GM12892 (cell line): ENCODE measurements around the gene MEGF9.

Experiments
- DNase-seq: peaks from one replicate; pipeline ENCODE4 v3.0.0; 2011; ENCODE audit not compliant: insufficient read length
- FAIRE-seq: peaks from 2 replicates; lab custom pipeline; 2011; peaks lifted over from hg19 to GRCh38; lab: Jason Lieb, UNC
- POLR2A ChIP-seq: IDR thresholded peaks from 2 replicates; pipeline ENCODE4 v1.6.1; 2011; ENCODE audit warnings: low read depth, low read length, control low read depth
- POLR2AphosphoS5 ChIP-seq: IDR thresholded peaks from 2 replicates; pipeline ENCODE4 v1.6.1; 2011; ENCODE audit warnings: low read depth, low read length, control low read depth
- TAF1 ChIP-seq: IDR thresholded peaks from 2 replicates; pipeline ENCODE4 v1.6.1; 2011; ENCODE audit warnings: low read depth, mild to moderate bottlenecking, control low read depth, low read length, borderline replicate concordance

Gene MEGF9

DNA sequence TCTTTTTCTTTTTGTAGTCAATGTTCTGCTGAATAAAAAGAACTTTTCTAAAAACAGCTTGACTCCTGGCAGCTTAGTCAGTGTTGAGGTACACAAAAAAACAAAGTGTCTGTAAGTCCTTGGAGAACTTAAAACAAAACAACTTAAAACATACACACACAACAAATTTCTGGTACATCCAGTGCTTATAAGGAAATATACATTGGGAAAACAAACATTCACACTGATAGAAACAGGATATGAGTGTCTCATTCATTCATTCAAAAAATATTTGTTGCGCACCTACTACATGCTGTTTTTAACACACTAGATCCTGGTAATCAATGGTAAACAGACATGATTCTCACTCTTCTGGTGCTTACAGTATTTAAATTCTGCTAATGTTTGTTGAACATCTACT is 27.4 kb upstream of the MEGF9 start:
- FAIRE-seq (no peak), DNase-seq (no peak)
- TF ChIP-seq POLR2AphosphoS5 = no peak
- no peak for TF ChIP-seq TAF1
- no peak for TF ChIP-seq POLR2A

DNA sequence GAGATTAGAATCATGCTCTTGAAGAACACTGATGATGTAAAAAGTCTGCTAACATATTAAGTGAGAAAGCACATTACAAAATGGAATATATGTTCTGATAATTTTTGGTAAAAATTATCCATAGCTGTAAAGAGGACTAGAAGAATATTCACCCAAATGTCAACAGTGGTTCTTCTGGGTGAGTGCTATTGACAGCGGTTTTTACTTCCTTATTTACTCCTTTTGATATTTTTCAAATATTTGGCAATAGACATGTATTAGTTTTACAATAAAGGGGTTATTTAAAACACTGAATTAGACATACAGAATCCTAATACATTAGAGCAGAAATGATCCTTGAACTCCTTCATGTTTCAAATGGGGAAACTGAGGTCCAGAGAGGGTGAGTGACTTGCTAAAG is 26.9 kb upstream of the MEGF9 start:
- TF ChIP-seq TAF1 = no peak
- TF ChIP-seq POLR2A = no peak
- no peak for TF ChIP-seq POLR2AphosphoS5
- FAIRE-seq (no peak), DNase-seq (no peak)

DNA sequence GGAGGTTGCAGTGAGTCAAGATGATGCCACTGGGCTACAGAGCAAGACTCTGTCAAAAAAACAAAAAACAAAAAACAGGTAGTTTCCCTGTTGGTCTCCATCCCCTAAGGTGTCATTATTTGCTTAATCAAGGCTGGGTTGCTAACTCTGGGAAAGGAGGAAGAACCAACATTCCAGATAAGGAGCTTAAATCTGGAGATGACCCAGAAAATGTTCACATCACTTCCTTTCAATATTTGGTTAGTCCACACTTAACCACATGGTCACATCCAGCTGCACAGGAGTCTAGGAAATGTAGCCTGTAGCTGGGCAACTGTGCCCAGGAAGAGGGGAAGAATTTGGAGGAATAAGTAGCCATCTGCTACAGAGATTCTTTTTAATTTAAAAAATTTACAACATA is 25.9 kb upstream of the MEGF9 start:
- no peak for FAIRE-seq

DNA sequence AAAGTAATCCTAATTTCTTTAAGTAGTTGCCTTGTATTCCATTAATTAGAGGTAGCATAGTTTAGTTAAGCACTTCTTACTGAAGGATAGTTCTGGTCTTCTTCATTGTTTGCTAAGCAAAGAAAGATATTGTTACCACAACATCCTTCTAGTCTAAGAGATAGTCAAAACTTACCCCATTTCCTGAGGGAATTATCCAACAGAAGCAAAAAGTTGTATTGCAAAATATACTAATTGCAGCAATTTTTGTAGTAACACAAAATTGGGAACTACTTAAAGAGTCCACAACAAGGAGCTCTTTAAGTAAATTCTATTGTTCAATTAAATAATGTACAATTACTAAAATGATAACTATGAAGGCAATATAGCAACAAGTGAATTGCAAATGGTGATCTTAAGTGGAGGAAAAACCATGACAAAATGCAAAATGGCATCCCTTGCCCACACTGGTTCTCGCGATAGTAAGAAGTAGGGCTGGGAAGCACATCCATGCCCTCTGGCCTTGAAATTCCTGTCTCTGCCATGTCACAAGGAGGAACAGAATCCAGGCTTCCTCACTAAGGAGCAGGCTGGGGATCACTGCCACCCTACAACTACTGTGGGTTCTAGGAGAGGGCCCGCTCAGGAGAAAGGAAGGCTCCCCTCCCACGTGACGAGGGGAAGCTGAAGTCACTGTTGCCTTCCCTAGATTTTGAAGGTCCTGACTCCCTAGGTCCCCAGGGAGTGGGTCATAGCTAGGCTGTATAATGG is 23.3 kb upstream of the MEGF9 start:
- no peak for TF ChIP-seq POLR2AphosphoS5
- no peak for TF ChIP-seq POLR2A
- no peak for TF ChIP-seq TAF1
- FAIRE-seq (no peak), DNase-seq (no peak)

More for the DNA sequence above, 25.9 kb upstream of the MEGF9 start:
- TF ChIP-seq POLR2A (no peak), TAF1 (no peak), POLR2AphosphoS5 (no peak)
- no peak for DNase-seq

DNA sequence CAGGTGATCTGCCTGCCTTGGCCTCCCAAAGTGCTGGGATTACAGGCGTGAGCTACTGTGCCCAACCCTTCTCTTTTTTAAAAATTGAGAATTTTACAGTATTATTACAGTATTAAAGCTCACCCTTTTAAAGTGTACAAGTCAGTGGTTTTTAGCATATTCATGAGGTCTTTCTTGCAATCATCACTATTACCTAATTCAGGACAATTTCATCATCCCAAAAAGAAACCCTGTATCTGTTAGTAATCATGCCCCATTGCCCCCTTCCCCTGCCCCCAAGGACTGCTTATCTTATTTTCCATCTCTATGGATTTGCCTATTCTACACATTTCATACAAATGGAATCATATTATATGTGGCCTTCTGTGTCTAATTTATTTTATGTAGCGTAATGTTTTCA is 22.6 kb upstream of the MEGF9 start:
- FAIRE-seq = no peak
- TF ChIP-seq TAF1 (no peak), POLR2AphosphoS5 (no peak), POLR2A (no peak)

DNA sequence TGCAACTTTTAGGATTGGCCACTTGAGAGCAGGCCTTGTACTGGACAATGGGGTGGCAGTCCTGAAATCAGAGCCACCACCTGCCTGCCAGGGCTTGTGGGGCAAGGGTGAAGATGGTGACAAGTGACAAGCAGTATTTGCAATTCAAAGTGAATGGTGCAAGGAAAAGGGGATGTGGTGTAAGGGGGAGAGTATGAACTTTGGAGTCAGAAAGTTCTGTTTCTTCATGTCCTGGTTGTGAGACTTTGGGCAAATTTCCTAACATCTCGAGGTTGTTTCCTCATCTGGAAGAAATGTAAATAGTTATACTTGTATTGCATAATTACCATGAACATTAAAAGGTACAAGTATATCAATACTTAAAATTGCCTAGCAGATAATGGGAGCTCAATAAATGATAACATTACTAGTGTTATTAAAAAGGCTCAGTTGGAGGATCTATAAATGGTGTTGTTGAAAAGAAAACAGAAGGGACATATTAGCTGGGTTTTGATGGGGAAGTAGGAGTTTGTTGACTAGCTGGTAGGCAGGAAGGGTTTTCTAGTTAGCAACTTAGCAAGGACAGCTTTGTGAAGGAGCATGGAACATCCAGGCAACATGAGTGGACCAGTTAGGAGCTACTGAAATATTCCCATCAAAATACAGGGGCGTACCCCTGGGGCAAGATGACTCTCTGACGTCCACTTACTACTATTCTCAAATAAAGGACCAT is 21.3 kb upstream of the MEGF9 start:
- DNase-seq = no peak

More for the DNA sequence above, 22.6 kb upstream of the MEGF9 start:
- DNase-seq = no peak

DNA sequence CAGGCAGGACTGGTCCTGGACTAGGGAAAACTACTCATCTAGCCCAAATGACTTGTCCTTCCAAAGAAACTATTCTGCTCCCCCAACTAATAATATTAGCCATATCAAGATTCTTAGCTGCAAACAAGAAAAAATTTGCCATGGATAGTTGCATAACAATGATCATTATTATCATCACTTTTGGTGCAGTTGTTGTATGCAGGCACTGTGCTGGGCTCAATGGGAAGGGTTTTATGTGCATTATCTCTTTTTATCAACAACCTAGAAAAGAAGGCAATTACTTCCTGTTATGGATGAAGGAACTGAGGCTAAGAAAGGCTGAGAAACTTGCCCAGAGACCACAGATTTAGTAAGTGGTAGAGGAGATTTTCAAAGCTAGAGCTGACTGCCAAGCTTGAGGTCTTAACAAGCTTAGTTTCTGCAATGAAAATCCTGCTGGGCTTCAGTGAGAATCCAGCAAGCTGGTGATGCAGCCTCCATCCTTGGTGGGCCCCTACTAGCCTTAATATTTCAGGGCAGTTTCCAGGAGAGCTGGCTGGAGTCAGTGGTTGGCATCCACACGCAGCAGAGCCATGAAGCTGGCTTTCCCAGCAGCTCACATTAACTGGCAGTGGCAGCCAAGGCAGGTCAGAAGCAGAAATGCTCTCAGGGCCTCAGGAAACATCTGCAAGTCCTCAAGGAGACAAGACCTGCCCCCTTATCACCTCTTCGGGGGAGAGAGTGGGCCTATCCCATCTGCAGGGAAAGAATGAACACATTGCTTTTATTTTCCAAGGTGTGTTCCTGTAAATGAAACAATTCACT is 20.5 kb upstream of the MEGF9 start:
- no peak for DNase-seq
- TF ChIP-seq POLR2AphosphoS5 = no peak
- no peak for TF ChIP-seq POLR2A
- no peak for TF ChIP-seq TAF1
- no peak for FAIRE-seq

More for the DNA sequence above, 21.3 kb upstream of the MEGF9 start:
- FAIRE-seq = no peak
- TF ChIP-seq POLR2AphosphoS5 (no peak), POLR2A (no peak), TAF1 (no peak)

DNA sequence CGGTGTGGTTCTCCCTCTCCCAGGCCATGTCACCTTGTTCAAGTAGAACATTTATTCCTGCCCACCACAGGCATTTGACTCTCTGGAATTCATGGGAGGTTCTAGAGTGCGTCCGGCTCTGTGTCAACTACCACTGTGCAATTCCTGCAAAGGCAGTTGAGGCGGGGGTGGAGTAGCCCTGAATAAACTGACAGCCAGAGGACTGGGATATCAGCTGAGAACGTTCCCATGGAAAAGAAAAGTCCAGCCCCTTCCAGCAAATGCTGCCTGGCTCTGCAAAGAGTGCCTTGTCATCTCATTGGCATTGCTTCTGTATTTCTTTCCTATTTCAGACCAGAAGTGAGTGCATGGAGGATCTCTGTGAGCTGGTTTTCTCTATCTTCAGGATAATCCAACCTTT is 18.9 kb upstream of the MEGF9 start:
- DNase-seq (no peak), FAIRE-seq (no peak)
- TF ChIP-seq POLR2AphosphoS5 (no peak), TAF1 (no peak), POLR2A (no peak)

DNA sequence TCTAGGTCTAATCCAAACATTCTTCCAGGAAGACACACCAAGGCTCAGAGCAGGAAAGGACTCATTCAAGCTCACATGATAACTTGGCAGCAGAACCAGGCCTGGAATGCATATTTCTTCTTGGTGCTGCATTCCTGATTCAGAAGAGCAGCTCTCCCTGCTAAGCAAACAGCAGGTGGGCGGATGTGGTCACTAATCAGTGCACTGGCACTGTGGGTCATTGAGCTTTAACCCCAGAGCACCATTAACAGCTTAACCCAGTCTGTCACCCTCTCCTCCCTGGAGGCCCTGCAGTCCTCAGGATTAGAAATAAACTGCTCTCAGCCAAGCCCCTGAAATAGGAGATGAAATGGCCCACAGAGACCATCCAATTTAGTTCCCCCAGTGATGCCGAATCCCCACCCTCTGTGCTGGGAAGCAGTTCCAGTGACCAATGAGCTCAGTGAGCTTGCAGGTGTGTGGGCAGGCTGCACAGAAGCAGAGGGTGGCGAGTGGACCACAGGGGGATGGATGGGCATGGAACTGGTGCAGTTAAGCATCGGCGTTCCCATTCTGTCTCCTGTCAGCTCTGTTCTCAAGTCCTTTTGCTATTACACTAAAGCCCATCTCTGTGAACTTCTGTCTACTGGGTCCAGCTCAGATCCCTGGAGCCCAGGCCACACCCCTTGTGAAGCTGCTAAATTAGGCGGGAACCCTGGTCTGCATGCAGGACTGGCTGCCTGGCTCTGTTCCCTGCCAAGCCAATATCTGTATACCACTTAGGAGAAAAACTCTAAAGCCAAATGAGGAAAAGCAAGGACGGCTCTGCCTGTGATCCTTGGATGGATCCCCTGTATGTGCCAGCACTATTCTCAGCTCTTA is 16.6 kb upstream of the MEGF9 start:
- FAIRE-seq (no peak), DNase-seq (no peak)
- no peak for TF ChIP-seq TAF1
- TF ChIP-seq POLR2A = no peak
- TF ChIP-seq POLR2AphosphoS5 = no peak

DNA sequence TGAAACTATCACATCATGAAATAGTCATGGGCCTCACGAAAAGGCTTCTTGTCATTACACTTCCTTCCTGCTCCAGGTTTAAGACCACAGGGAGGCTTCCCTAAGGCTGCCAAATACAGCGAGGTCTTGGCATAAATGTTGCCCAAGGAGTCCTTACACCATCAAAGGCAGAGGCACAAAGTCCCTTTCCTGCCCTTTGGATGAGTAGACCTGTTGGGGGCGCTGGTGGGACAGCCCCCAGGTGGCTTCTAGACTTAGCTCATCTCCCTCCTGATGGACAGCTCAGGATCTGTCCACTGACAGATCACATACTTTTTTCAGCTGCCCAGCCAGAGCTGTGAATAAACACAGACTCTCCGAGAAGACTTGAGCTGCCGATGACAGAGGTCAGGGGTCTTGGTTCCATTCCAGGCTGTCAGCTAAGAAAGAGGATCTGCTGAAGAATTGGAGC is 15.5 kb upstream of the MEGF9 start:
- TF ChIP-seq POLR2A = no peak
- no peak for TF ChIP-seq TAF1
- TF ChIP-seq POLR2AphosphoS5 = no peak
- no peak for FAIRE-seq
- DNase-seq = no peak
